ENCODE measurements around the gene PTPRT. TPM values are rescaled to one million over a fixed set of nuclear protein-coding genes. Genes with fewer than 3 reads are reported as not detected.

The PTPRT gene
- total and polyA plus RNA-seq, 12 donors = 0.04 to 0.53 (median 0.22) TPM; not detected in 1

DNA sequence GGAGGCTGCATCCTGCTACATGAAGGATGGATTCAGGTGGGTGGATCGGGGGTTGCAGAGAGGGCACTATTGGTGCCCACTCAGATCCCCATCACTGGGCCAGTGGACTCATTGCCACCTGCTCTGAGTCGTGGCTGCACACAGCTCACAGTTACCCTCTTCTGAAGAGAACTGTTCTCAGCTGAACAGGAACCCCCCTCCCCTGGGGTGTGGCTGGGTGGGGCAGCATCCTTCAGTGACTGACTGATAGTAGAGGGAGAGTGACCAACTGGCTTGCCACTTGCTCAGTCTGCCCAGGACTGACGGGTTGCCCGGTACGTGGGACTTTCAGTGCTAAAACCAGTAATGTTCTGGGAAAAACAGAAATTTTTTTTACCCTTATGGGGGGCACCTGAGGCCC, 1077.5 kb downstream of the PTPRT start:
- intact Hi-C loops (cut with DNase I) = no loop called here
- DNase-seq (no peak), ATAC-seq (no peak)
- TF ChIP-seq, protein P1, sequence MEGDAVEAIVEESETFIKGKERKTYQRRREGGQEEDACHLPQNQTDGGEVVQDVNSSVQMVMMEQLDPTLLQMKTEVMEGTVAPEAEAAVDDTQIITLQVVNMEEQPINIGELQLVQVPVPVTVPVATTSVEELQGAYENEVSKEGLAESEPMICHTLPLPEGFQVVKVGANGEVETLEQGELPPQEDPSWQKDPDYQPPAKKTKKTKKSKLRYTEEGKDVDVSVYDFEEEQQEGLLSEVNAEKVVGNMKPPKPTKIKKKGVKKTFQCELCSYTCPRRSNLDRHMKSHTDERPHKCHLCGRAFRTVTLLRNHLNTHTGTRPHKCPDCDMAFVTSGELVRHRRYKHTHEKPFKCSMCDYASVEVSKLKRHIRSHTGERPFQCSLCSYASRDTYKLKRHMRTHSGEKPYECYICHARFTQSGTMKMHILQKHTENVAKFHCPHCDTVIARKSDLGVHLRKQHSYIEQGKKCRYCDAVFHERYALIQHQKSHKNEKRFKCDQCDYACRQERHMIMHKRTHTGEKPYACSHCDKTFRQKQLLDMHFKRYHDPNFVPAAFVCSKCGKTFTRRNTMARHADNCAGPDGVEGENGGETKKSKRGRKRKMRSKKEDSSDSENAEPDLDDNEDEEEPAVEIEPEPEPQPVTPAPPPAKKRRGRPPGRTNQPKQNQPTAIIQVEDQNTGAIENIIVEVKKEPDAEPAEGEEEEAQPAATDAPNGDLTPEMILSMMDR (IDR thresholded peaks at IDR 0.05) = no peak
- Histone ChIP-seq H3K27me3 (no peaks in the 10 kb centered on the region), H3K4me1 (no peaks in the 10 kb centered on the region), H3K36me3 (no peaks in the 10 kb centered on the region), H3K4me3 (no peak overlapping the region), H3K27ac (no peak overlapping the region), H3K9me3 (no peaks in the 10 kb centered on the region)
- WGBS, 2 donors = 82 to 84% methylated on average over 5 of the region's 5 CpGs

DNA sequence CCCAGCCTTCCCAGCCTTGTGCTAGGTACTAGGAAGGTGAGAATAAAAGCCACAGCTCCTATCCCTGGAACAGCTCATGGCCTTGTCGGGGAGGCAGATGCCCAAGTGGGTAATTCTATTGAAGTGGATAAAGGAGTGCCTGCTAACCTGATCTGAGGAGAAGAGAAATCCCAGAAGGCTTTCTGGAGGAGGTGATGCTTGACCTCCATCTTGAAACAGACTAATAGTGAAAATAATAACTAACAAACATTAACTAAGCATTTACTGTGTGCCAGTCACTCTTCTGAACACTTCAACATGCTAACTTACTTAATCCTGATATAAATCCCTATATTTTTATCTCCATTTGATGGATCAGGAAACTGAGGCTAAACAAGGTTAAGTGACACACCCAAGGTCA, 1078.4 kb downstream of the PTPRT start:
- Histone ChIP-seq H3K4me3 (no peak overlapping the region), H3K27me3 (peaks cover 0 to under 1% (median 0%) of the 10 kb centered on the region in 7 donors), H3K36me3 (no peaks in the 10 kb centered on the region), H3K9me3 (no peaks in the 10 kb centered on the region), H3K4me1 (no peaks in the 10 kb centered on the region), H3K27ac (peak overlapping the region in 1 of 10 donors; percentile 13)
- TF ChIP-seq, protein P1 (IDR thresholded peaks at IDR 0.05) = no peak
- 86 to 91% methylated on average over 1 of the region's 1 CpG for WGBS, 2 donors
- DNase-seq (no peak), ATAC-seq (no peak)
- intact Hi-C loops (cut with DNase I) = no loop called here

DNA sequence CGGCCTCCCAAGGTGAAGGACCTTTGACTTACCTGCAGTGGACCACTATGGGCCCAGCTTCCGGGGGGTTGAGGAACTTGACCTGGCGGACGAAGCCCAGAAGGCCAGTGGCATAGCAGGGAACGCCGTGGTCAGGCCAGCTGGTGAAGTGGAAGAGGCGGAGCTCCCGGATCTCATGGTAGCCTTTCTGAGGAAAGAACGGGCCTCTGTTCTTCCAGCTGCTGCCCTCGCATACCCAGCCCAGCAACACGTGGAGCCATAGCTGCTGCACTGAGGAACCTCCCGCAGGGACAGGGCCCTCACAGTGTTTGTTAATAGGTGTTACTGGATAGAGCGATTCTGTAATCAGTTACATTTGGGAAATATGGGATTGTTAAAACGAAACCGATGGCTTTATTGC, 1079.4 kb downstream of the PTPRT start:
- WGBS, 2 donors = 76 to 78% methylated on average over 15 of the region's 15 CpGs
- Histone ChIP-seq H3K9me3 (no peaks in the 10 kb centered on the region), H3K27me3 (peaks cover 0 to 4% (median 0%) of the 10 kb centered on the region in 7 donors), H3K36me3 (no peaks in the 10 kb centered on the region), H3K4me1 (no peaks in the 10 kb centered on the region), H3K4me3 (no peak overlapping the region), H3K27ac (peak overlapping the region in 1 of 10 donors; percentile 39)
- DNase-seq (no peak), ATAC-seq (no peak)
- intact Hi-C loops (cut with DNase I) = no loop called here
- TF ChIP-seq, protein P1 (IDR thresholded peaks at IDR 0.05) = no peak

DNA sequence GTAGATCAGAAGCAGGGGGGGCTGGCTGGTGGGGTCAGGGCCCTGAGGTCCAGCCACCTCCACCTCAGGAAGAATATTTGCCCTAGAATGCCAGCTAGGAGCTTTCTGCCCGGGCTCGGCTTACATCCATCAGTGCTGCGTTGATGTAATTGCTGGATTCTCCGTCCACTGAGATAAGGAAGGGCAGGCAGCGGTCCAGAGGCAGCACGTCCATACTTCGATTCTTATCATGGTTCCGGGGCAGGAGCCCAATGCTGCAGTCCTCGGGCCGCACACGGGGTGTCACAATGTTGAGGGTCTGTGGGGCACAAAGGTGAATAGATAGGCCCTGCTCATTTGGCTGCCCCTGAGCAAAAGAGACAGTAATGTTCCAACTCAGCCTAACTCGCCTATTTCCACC, 1087.7 kb downstream of the PTPRT start:
- Histone ChIP-seq H3K4me1 (no peaks in the 10 kb centered on the region), H3K9me3 (no peaks in the 10 kb centered on the region), H3K36me3 (no peaks in the 10 kb centered on the region), H3K27ac (no peak overlapping the region), H3K27me3 (peaks cover 0 to 5% (median 0%) of the 10 kb centered on the region in 7 donors), H3K4me3 (no peak overlapping the region)
- TF ChIP-seq, protein P1 (IDR thresholded peaks at IDR 0.05) = no peak
- WGBS, 2 donors = 61 to 68% methylated on average over 12 of the region's 12 CpGs
- ATAC-seq = no peak
- no peak for DNase-seq
- intact Hi-C loops (cut with DNase I) = no loop called here

Measured in heart right ventricle (tissue), 16 donors.